Measurements from ENCODE around the gene GRM8. TPM values are rescaled to one million over a fixed set of nuclear protein-coding genes. Genes with fewer than 3 reads are reported as not detected.
A peak's percentile ranks its signal among the peaks of the same experiment; 100 is the strongest.

Gene GRM8
- total and polyA plus RNA-seq, 8 donors: 0.11 to 1.2 (median 0.89) TPM

DNA sequence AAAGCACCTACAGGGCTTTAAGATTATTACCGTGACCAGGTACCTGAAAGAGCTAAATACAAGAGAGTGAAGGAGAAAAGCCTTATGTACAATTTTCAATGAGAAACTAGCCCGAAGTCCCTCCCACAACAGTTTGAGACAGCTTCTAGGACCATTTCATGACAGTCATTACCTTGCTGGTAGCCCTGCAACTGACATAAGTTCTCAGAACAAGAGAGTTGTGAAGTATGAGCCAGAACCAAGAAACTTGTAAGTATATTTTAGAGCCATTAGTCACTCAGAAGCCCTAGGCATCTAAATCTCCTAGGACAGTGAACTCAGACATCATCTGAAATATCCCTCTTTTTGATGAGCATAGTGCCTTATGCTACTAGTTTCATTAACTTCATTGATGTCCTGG is 792.1 kb downstream of the GRM8 start:
- WGBS, 2 donors: 84 to 88% methylated on average over 2 of the region's 2 CpGs
- TF ChIP-seq, protein P1, sequence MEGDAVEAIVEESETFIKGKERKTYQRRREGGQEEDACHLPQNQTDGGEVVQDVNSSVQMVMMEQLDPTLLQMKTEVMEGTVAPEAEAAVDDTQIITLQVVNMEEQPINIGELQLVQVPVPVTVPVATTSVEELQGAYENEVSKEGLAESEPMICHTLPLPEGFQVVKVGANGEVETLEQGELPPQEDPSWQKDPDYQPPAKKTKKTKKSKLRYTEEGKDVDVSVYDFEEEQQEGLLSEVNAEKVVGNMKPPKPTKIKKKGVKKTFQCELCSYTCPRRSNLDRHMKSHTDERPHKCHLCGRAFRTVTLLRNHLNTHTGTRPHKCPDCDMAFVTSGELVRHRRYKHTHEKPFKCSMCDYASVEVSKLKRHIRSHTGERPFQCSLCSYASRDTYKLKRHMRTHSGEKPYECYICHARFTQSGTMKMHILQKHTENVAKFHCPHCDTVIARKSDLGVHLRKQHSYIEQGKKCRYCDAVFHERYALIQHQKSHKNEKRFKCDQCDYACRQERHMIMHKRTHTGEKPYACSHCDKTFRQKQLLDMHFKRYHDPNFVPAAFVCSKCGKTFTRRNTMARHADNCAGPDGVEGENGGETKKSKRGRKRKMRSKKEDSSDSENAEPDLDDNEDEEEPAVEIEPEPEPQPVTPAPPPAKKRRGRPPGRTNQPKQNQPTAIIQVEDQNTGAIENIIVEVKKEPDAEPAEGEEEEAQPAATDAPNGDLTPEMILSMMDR (IDR thresholded peaks at IDR 0.05): no peak
- H3K4me3 ChIP-seq: no peak overlapping the region
- no peaks in the 10 kb centered on the region for H3K9me3 ChIP-seq
- H3K27me3 ChIP-seq: no peaks in the 10 kb centered on the region
- H3K27ac ChIP-seq: no peak overlapping the region
- DNase-seq (no peak), ATAC-seq (no peak), FAIRE-seq (no peak)
- H3K36me3 ChIP-seq: no peaks in the 10 kb centered on the region
- H3K4me1 ChIP-seq: no peaks in the 10 kb centered on the region
- intact Hi-C loops (cut with DNase I): no loop called here

DNA sequence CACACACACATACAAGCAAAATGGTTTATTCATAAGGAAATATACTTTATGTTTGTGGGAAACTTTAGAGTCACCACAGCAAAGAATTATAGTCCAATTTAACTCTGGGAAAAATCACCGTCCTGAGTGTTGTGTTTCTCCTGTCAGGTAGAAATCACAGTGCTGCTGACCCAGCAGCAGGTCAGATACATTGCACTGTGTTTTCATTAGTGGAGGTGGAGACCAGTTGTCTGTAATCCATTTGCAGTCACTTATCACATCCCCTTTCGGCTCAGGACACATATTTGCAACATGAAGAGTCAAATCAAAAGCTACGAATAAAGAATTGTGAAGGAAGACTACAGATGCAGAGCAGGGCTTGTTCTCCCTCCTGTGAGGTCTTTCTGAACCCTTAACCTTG is 799.6 kb downstream of the GRM8 start:
- Histone ChIP-seq H3K4me1 (no peaks in the 10 kb centered on the region), H3K27me3 (no peaks in the 10 kb centered on the region), H3K4me3 (no peak overlapping the region), H3K27ac (no peak overlapping the region), H3K36me3 (no peaks in the 10 kb centered on the region), H3K9me3 (no peaks in the 10 kb centered on the region)
- intact Hi-C loops (cut with DNase I): no loop called here
- TF ChIP-seq, protein P1 (IDR thresholded peaks at IDR 0.05): no peak
- ATAC-seq (no peak), DNase-seq (no peak), FAIRE-seq (no peak)
- 73 to 85% methylated on average over 3 of the region's 3 CpGs for WGBS, 2 donors

DNA sequence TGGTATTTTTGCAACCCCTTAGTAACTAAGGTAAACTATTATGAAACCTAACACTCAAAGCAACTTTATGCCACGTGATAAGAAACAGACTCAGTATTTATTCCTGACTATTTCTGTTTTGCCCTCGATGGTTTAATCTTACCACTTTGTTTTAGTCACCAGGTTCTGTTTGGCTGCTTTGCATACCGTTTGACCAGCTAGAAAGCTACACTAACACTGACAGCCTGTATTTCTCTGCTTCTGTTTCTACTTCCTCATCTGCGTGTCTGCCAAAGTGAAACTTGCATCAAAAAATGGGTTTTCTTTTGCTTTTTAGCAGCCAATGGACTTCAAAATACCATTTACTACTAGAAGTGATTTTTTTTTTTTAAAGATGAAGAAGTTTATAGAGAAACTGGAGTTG is 802.5 kb downstream of the GRM8 start:
- intact Hi-C loops (cut with DNase I): no loop called here
- peak in 3 of 4 donors; percentile 21 to 56 (median 51) for ATAC-seq
- TF ChIP-seq, protein P1 (IDR thresholded peaks at IDR 0.05): no peak
- Histone ChIP-seq H3K4me3 (no peak overlapping the region), H3K27ac (peak overlapping the region in 1 of 4 donors; percentile 29), H3K36me3 (no peaks in the 10 kb centered on the region), H3K27me3 (no peaks in the 10 kb centered on the region), H3K4me1 (no peaks in the 10 kb centered on the region), H3K9me3 (no peaks in the 10 kb centered on the region)
- FAIRE-seq: no peak
- no peak for DNase-seq
- WGBS, 2 donors: 37 to 51% methylated on average over 4 of the region's 4 CpGs

DNA sequence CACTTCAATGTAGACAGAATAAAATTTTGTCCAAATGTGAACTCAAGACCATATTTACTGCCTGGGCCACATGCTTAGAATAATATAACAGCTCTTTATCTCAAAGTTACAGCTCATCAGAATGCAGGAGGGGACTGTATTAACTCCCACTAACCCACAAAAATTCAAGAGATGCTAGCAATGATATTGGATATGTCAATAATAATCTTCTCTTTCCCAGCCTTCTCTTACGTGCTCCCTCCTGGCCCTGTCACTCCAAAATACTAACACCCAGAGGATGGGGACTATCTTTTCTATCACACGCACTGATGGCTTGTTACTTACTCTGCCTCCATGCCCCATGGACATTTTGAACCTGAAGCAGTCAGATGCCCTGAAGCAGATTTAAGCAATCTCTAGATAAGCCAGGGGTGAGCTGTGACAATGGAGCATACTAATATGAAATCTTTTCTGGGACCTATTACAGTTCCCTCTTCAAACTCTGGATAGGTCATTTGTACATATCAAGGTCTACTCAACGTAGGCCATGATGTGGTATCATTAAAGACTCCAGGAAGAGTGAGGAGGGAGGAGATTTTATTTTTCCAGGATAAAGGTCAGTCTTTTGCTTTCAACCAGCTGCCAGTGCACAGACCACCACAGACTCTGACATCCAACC is 803.0 kb downstream of the GRM8 start:
- ATAC-seq (peak in 1 of 4 donors; percentile 20), FAIRE-seq (no peak), DNase-seq (no peak)
- no peaks in the 10 kb centered on the region for H3K9me3 ChIP-seq
- no peak overlapping the region for H3K4me3 ChIP-seq
- intact Hi-C loops (cut with DNase I): no loop called here
- H3K27me3 ChIP-seq: no peaks in the 10 kb centered on the region
- TF ChIP-seq, protein P1 (IDR thresholded peaks at IDR 0.05): no peak
- H3K27ac ChIP-seq: peak overlapping the region in 1 of 4 donors; percentile 29
- no peaks in the 10 kb centered on the region for H3K36me3 ChIP-seq
- no peaks in the 10 kb centered on the region for H3K4me1 ChIP-seq
- WGBS, 2 donors: 82 to 86% methylated on average over 3 of the region's 3 CpGs

DNA sequence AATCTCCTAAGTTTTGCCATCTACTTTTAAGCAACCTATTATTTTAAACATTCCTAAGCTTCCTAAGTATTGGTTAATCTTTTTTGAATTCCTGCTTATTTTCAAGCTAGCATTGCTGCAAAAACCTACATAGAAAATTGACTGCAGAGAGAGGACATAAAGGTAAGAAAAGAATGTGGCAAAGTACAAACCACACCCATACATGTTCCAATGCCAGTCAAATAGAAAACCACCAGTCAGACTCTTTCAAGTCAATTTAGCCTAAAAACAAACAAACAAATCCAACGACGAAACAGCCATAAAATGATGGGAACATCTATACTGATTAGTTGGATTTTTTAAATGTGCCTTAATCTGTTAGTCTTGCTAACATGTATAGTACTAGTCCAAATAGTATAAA is 804.8 kb downstream of the GRM8 start:
- H3K36me3 ChIP-seq: no peaks in the 10 kb centered on the region
- H3K27me3 ChIP-seq: no peaks in the 10 kb centered on the region
- H3K4me1 ChIP-seq: no peaks in the 10 kb centered on the region
- intact Hi-C loops (cut with DNase I): no loop called here
- FAIRE-seq (no peak), DNase-seq (no peak), ATAC-seq (no peak)
- H3K4me3 ChIP-seq: no peak overlapping the region
- H3K27ac ChIP-seq: no peak overlapping the region
- WGBS, 2 donors: 44 to 60% methylated on average over 2 of the region's 2 CpGs
- no peaks in the 10 kb centered on the region for H3K9me3 ChIP-seq
- TF ChIP-seq, protein P1 (IDR thresholded peaks at IDR 0.05): no peak
